ENCODE data around the gene FOXJ3.

Gene FOXJ3

GRCh38 chr1:42148166-42148565 lies 186.9 kb downstream of the FOXJ3 start:
- Histone ChIP-seq H3K4me1 (ENCODE audit: control insufficient read depth, insufficient read depth, low read length) (no peaks in the 10 kb centered on the region), H3K36me3 (ENCODE audit: control insufficient read depth in 2 of 2, insufficient read depth in 1 of 2, low read length in 2 of 2) (no peaks in the 10 kb centered on the region), H3K9me3 (ENCODE audit: control insufficient read depth, insufficient read depth, low read depth, low read length) (no peaks in the 10 kb centered on the region), H3K27ac (ENCODE audit: extremely low read depth, low read depth, low read length) (no peak overlapping the region), H3K4me3 (ENCODE audit: low read depth, low read length) (no peak overlapping the region)
- ChIA-PET POLR2A (no interaction called here), CTCF (interaction anchor here (0.5 to 2.4 kb wide), 6 partner anchors 15 to 599 kb away, joined by 5 to 25 read pairs (median 10); no protein-coding TSS in a partner anchor)
- no peak for TF ChIP-seq ZNF146 (tag by site-specific recombination; IDR thresholded peaks at IDR 0.05)
- no peak for TF ChIP-seq ZNF423 (tag by site-specific recombination; IDR thresholded peaks at IDR 0.05)

GRCh38 chr1:42146626-42147320 lies 188.3 kb downstream of the FOXJ3 start:
- Histone ChIP-seq H3K27ac (ENCODE audit: extremely low read depth, low read depth, low read length) (no peak overlapping the region), H3K9me3 (ENCODE audit: control insufficient read depth, insufficient read depth, low read depth, low read length) (no peaks in the 10 kb centered on the region), H3K4me3 (ENCODE audit: low read depth, low read length) (no peak overlapping the region), H3K36me3 (ENCODE audit: control insufficient read depth in 2 of 2, insufficient read depth in 1 of 2, low read length in 2 of 2) (no peaks in the 10 kb centered on the region), H3K4me1 (ENCODE audit: control insufficient read depth, insufficient read depth, low read length) (no peaks in the 10 kb centered on the region)
- ChIA-PET POLR2A (no interaction called here), CTCF (interaction anchor here (0.6 to 2.4 kb wide), 19 partner anchors 9 to 996 kb away, joined by 3 to 25 read pairs (median 4); no protein-coding TSS in a partner anchor)
- TF ChIP-seq, protein P1, sequence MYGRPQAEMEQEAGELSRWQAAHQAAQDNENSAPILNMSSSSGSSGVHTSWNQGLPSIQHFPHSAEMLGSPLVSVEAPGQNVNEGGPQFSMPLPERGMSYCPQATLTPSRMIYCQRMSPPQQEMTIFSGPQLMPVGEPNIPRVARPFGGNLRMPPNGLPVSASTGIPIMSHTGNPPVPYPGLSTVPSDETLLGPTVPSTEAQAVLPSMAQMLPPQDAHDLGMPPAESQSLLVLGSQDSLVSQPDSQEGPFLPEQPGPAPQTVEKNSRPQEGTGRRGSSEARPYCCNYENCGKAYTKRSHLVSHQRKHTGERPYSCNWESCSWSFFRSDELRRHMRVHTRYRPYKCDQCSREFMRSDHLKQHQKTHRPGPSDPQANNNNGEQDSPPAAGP (tag by site-specific recombination; IDR thresholded peaks at IDR 0.05) = peak; percentile 62
- TF ChIP-seq, protein P2, sequence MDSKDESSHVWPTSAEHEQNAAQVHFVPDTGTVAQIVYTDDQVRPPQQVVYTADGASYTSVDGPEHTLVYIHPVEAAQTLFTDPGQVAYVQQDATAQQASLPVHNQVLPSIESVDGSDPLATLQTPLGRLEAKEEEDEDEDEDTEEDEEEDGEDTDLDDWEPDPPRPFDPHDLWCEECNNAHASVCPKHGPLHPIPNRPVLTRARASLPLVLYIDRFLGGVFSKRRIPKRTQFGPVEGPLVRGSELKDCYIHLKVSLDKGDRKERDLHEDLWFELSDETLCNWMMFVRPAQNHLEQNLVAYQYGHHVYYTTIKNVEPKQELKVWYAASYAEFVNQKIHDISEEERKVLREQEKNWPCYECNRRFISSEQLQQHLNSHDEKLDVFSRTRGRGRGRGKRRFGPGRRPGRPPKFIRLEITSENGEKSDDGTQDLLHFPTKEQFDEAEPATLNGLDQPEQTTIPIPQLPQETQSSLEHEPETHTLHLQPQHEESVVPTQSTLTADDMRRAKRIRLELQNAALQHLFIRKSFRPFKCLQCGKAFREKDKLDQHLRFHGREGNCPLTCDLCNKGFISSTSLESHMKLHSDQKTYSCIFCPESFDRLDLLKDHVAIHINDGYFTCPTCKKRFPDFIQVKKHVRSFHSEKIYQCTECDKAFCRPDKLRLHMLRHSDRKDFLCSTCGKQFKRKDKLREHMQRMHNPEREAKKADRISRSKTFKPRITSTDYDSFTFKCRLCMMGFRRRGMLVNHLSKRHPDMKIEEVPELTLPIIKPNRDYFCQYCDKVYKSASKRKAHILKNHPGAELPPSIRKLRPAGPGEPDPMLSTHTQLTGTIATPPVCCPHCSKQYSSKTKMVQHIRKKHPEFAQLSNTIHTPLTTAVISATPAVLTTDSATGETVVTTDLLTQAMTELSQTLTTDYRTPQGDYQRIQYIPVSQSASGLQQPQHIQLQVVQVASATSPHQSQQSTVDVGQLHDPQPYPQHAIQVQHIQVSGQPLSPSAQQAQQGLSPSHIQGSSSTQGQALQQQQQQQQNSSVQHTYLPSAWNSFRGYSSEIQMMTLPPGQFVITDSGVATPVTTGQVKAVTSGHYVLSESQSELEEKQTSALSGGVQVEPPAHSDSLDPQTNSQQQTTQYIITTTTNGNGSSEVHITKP (tag by site-specific recombination; IDR thresholded peaks at IDR 0.05) = peak; percentile 78
- TF ChIP-seq ZNF660 (tag by site-specific recombination; IDR thresholded peaks at IDR 0.05) = peak; percentile 25; the same call in 1 of the 2 replicates
- TF ChIP-seq ZNF560 (tag by site-specific recombination; IDR thresholded peaks at IDR 0.05; ENCODE audit: borderline replicate concordance) = no peak
- peak; percentile 62; the same call in 1 of the 2 replicates for TF ChIP-seq ZFP37 (tag by site-specific recombination; IDR thresholded peaks at IDR 0.05)
- TF ChIP-seq SP7 (tag by site-specific recombination; IDR thresholded peaks at IDR 0.05) = 0 out of 2 replicates have a peak, but pooled peaks have one; percentile 14
- peak; percentile 99 for TF ChIP-seq SCRT2 (tag by site-specific recombination; IDR thresholded peaks at IDR 0.05)
- TF ChIP-seq ZBTB17 (tag by site-specific recombination; IDR thresholded peaks at IDR 0.05) = peak; percentile 39; the same call in 1 of the 2 replicates
- TF ChIP-seq SCRT1 (tag by site-specific recombination; IDR thresholded peaks at IDR 0.05; ENCODE audit: borderline replicate concordance) = peak; percentile 96
- peak; percentile 90 for TF ChIP-seq ZNF2 (tag by site-specific recombination; IDR thresholded peaks at IDR 0.05)
- peak; percentile 74 for TF ChIP-seq ZEB2 (tag by site-specific recombination; IDR thresholded peaks at IDR 0.05)
- 0 out of 2 replicates have a peak, but pooled peaks have one; percentile 18 for TF ChIP-seq ZFP69B (tag by site-specific recombination; IDR thresholded peaks at IDR 0.05)
- TF ChIP-seq ZNF692 (tag by site-specific recombination; IDR thresholded peaks at IDR 0.05) = no peak
- no peak for TF ChIP-seq SP2 (tag by site-specific recombination; IDR thresholded peaks at IDR 0.05)
- TF ChIP-seq, protein P3, sequence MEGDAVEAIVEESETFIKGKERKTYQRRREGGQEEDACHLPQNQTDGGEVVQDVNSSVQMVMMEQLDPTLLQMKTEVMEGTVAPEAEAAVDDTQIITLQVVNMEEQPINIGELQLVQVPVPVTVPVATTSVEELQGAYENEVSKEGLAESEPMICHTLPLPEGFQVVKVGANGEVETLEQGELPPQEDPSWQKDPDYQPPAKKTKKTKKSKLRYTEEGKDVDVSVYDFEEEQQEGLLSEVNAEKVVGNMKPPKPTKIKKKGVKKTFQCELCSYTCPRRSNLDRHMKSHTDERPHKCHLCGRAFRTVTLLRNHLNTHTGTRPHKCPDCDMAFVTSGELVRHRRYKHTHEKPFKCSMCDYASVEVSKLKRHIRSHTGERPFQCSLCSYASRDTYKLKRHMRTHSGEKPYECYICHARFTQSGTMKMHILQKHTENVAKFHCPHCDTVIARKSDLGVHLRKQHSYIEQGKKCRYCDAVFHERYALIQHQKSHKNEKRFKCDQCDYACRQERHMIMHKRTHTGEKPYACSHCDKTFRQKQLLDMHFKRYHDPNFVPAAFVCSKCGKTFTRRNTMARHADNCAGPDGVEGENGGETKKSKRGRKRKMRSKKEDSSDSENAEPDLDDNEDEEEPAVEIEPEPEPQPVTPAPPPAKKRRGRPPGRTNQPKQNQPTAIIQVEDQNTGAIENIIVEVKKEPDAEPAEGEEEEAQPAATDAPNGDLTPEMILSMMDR (tag by site-specific recombination; IDR thresholded peaks at IDR 0.05) = peak; percentile 86
- TF ChIP-seq, protein P4, sequence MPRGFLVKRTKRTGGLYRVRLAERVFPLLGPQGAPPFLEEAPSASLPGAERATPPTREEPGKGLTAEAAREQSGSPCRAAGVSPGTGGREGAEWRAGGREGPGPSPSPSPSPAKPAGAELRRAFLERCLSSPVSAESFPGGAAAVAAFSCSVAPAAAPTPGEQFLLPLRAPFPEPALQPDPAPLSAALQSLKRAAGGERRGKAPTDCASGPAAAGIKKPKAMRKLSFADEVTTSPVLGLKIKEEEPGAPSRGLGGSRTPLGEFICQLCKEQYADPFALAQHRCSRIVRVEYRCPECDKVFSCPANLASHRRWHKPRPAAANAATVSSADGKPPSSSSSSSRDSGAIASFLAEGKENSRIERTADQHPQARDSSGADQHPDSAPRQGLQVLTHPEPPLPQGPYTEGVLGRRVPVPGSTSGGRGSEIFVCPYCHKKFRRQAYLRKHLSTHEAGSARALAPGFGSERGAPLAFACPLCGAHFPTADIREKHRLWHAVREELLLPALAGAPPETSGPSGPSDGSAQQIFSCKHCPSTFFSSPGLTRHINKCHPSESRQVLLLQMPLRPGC (tag by site-specific recombination; IDR thresholded peaks at IDR 0.05) = 0 out of 2 replicates have a peak, but pooled peaks have one; percentile 20
- peak; percentile 85 for TF ChIP-seq ZNF654 (tag by site-specific recombination; IDR thresholded peaks at IDR 0.05; ENCODE audit: low read depth)
- peak; percentile 82 for TF ChIP-seq ZSCAN4 (tag by site-specific recombination; IDR thresholded peaks at IDR 0.05)
- 0 out of 2 replicates have a peak, but pooled peaks have one; percentile 36 for TF ChIP-seq ZNF501 (tag by site-specific recombination; IDR thresholded peaks at IDR 0.05)
- TF ChIP-seq GLIS1 (tag by site-specific recombination; IDR thresholded peaks at IDR 0.05) = no peak

Data from HEK293 (cell line).